NCI-H2227 (cell line): ENCODE measurements around the gene TMEM222.

Experiments
- DNase-seq: peaks from one replicate; lab custom pipeline; 2025; ENCODE audit not compliant: unreplicated experiment; lab: John Stamatoyannopoulos, UW

The TMEM222 gene

GRCh38 chr1:27306071-27306470 lies 15.9 kb upstream of the TMEM222 start:
- DNase-seq: no peak

GRCh38 chr1:27306892-27307761 lies 14.8 kb upstream of the TMEM222 start:
- peak; percentile 82 for DNase-seq

- peak; percentile 52 for DNase-seq
Observed at GRCh38 chr1:27307874-27308598, 13.9 kb upstream of the TMEM222 start.

GRCh38 chr1:27314169-27314568 lies 7.8 kb upstream of the TMEM222 start:
- DNase-seq: no peak

GRCh38 chr1:27314737-27315136 lies 7.2 kb upstream of the TMEM222 start:
- no peak for DNase-seq

GRCh38 chr1:27316860-27317259 lies 5.1 kb upstream of the TMEM222 start:
- no peak for DNase-seq

GRCh38 chr1:27318136-27318535 lies 3.8 kb upstream of the TMEM222 start:
- DNase-seq: no peak

GRCh38 chr1:27318596-27318995 lies 3.4 kb upstream of the TMEM222 start:
- peak; percentile 21 for DNase-seq

GRCh38 chr1:27322569-27323240 lies 742 bp downstream of the TMEM222 start:
- DNase-seq: no peak

GRCh38 chr1:27325286-27325685 lies 3.3 kb downstream of the TMEM222 start:
- DNase-seq: no peak

GRCh38 chr1:27327964-27328363 lies 6.0 kb downstream of the TMEM222 start:
- no peak for DNase-seq

- no peak for DNase-seq
Observed at GRCh38 chr1:27330786-27331185, 8.8 kb downstream of the TMEM222 start.

GRCh38 chr1:27331426-27331825 lies 9.5 kb downstream of the TMEM222 start:
- DNase-seq: no peak

GRCh38 chr1:27331922-27332321 lies 10.0 kb downstream of the TMEM222 start:
- DNase-seq: no peak

GRCh38 chr1:27332536-27333281 lies 10.7 kb downstream of the TMEM222 start:
- peak; percentile 49 for DNase-seq

GRCh38 chr1:27333717-27334279 lies 11.8 kb downstream of the TMEM222 start:
- DNase-seq: no peak

GRCh38 chr1:27335506-27336422 lies 13.8 kb downstream of the TMEM222 start:
- no peak for DNase-seq

GRCh38 chr1:27336756-27337155 lies 14.8 kb downstream of the TMEM222 start:
- no peak for DNase-seq

GRCh38 chr1:27338751-27339150 lies 16.8 kb downstream of the TMEM222 start:
- DNase-seq: no peak

GRCh38 chr1:27339213-27339612 lies 17.2 kb downstream of the TMEM222 start:
- DNase-seq: no peak
